ENCODE results near the gene PTPN1. TPM values are rescaled to one million over a fixed set of nuclear protein-coding genes. Genes with fewer than 3 reads are reported as not detected.

Gene PTPN1
- total and polyA plus RNA-seq, 12 donors = 15.5 to 45.3 (median 29.4) TPM

GRCh38 chr20:50516935-50517816 lies 7.0 kb downstream of the PTPN1 start:
- Histone ChIP-seq H3K9me3 (no peaks in the 10 kb centered on the region), H3K27me3 (no peaks in the 10 kb centered on the region), H3K4me1 (peaks cover 3 to 100% (median 91%) of the 10 kb centered on the region in 9 donors), H3K36me3 (no peaks in the 10 kb centered on the region), H3K4me3 (peak overlapping the region in 1 of 10 donors; percentile 10), H3K27ac (peak overlapping the region in 3 of 10 donors; percentile 45 to 98 (median 97))
- TF ChIP-seq CTCF (IDR thresholded peaks at IDR 0.05) = no peak
- ATAC-seq = no peak
- intact Hi-C loops (cut with DNase I) = loop anchor here in 2 of 10 donors (5.0 kb wide), 2 partner anchors 35 to 45 kb away; no protein-coding TSS in a partner anchor
- DNase-seq = no peak
- 86 to 88% methylated on average over 7 of the region's 7 CpGs for WGBS, 2 donors

GRCh38 chr20:50517817-50518154 lies 7.6 kb downstream of the PTPN1 start:
- no peak for ATAC-seq
- no peaks in the 10 kb centered on the region for H3K36me3 ChIP-seq
- intact Hi-C loops (cut with DNase I) = loop anchor here in 2 of 10 donors (5.0 kb wide), 2 partner anchors 35 to 45 kb away; no protein-coding TSS in a partner anchor
- no peaks in the 10 kb centered on the region for H3K27me3 ChIP-seq
- H3K9me3 ChIP-seq = no peaks in the 10 kb centered on the region
- DNase-seq = no peak
- peak overlapping the region in 2 of 10 donors; percentile 12 to 98 for H3K27ac ChIP-seq
- TF ChIP-seq CTCF (IDR thresholded peaks at IDR 0.05) = no peak
- peak overlapping the region in 1 of 10 donors; percentile 4 for H3K4me3 ChIP-seq
- 77 to 78% methylated on average over 3 of the region's 3 CpGs for WGBS, 2 donors
- H3K4me1 ChIP-seq = peaks cover 3 to 100% (median 87%) of the 10 kb centered on the region in 9 donors

GRCh38 chr20:50518270-50518721 lies 8.1 kb downstream of the PTPN1 start:
- Histone ChIP-seq H3K4me3 (peak overlapping the region in 1 of 10 donors; percentile 4), H3K27ac (peak overlapping the region in 2 of 10 donors; percentile 12 to 98), H3K27me3 (no peaks in the 10 kb centered on the region), H3K36me3 (peaks cover 0 to 5% (median 0%) of the 10 kb centered on the region in 9 donors), H3K9me3 (no peaks in the 10 kb centered on the region), H3K4me1 (peaks cover 3 to 100% (median 87%) of the 10 kb centered on the region in 9 donors)
- no peak for TF ChIP-seq CTCF (IDR thresholded peaks at IDR 0.05)
- DNase-seq (no peak), ATAC-seq (no peak)
- 75 to 89% methylated on average over 4 of the region's 4 CpGs for WGBS, 2 donors
- intact Hi-C loops (cut with DNase I) = loop anchor here in 2 of 10 donors (5.0 kb wide), 2 partner anchors 34 to 44 kb away; no protein-coding TSS in a partner anchor

- H3K27ac ChIP-seq = peak overlapping the region in 3 of 10 donors; percentile 5 to 98 (median 12)
Observed at GRCh38 chr20:50519036-50519762, 9.0 kb downstream of the PTPN1 start.

More at GRCh38 chr20:50519036-50519762, 9.0 kb downstream of the PTPN1 start:
- intact Hi-C loops (cut with DNase I) = loop anchor here in 2 of 10 donors (5.0 kb wide), 2 partner anchors 33 to 43 kb away; no protein-coding TSS in a partner anchor
- no peak for DNase-seq
- Histone ChIP-seq H3K36me3 (peaks cover 0 to 7% (median 0%) of the 10 kb centered on the region in 9 donors), H3K4me3 (no peak overlapping the region), H3K9me3 (no peaks in the 10 kb centered on the region), H3K27me3 (no peaks in the 10 kb centered on the region), H3K4me1 (peaks cover 10 to 100% (median 87%) of the 10 kb centered on the region in 9 donors)
- no peak for TF ChIP-seq CTCF (IDR thresholded peaks at IDR 0.05)
- ATAC-seq = peak in 3 of 8 donors; percentile 14 to 75 (median 25)
- WGBS, 2 donors = 60 to 77% methylated on average over 5 of the region's 5 CpGs
